Psoas muscle (tissue), 8 donors: Measurements from ENCODE around the gene APOBEC4. TPM values are rescaled to one million over a fixed set of nuclear protein-coding genes. Genes with fewer than 3 reads are reported as not detected.

Experiments
- ATAC-seq, 4 donors: fragments of 200-7000 bp; cut with Tn5 transposase; one replicate each; pipeline ENCODE4 v1.9.1; 2020; ENCODE audit warnings: moderate library complexity in 3 of 4, mild to moderate bottlenecking in 2 of 4
- DNase-seq, 2 donors: peaks; one replicate each; pipeline ENCODE4 v3.0.0-alpha.2; 2020
- H3K27ac ChIP-seq: fragments of 200-600 bp; one replicate; pipeline ENCODE4 v1.8.0; 2022
- H3K27me3 ChIP-seq, 3 donors: fragments of 200-600 bp in 1 of 3; one replicate each; pipeline versions ENCODE4 v1.6.1 to v1.8.0; 2013 to 2022; ENCODE audit warnings: low read length in 2 of 3, mild to moderate bottlenecking in 2 of 3, moderate library complexity in 1 of 3; ENCODE audit not compliant: insufficient read depth in 3 of 3
- H3K36me3 ChIP-seq, 2 donors: fragments of 200-600 bp in 1 of 2; one replicate each; pipeline versions ENCODE4 v1.6.1 to v1.8.0; 2013 to 2022; ENCODE audit warnings: low read depth in 1 of 2, mild to moderate bottlenecking in 1 of 2, moderate library complexity in 1 of 2; ENCODE audit not compliant: insufficient read depth in 1 of 2
- H3K4me1 ChIP-seq: fragments of 200-600 bp; one replicate; pipeline ENCODE4 v1.8.0; 2022
- H3K4me3 ChIP-seq: fragments of 200-600 bp; one replicate; pipeline ENCODE4 v1.8.0; 2022; ENCODE audit warnings: mild to moderate bottlenecking
- H3K9me3 ChIP-seq: fragments of 200-600 bp; one replicate; pipeline ENCODE4 v1.8.0; 2022
- CTCF ChIP-seq: fragments of 200-600 bp; IDR thresholded peaks from one replicate; pipeline ENCODE4 v1.8.0; 2022; ENCODE audit warnings: antibody characterized with exemption
- WGBS, 3 donors: extraction: QIAGEN DNeasy Blood & Tissue Kit; methylation state at CpG; one replicate each; pipeline versions ENCODE4 v1.1.6 to v1.1.7; 2013; 5-methylcytosine and 5-hydroxymethylcytosine counted together
- intact Hi-C, 2 donors: fragments of 100-400 bp; cut with DNase I; formaldehyde crosslinking; loops; one replicate each; pipeline versions ENCODE4 v1.11.0 to v1.14.2; 2022
- polyA plus RNA-seq, 3 donors: library from polyadenylated mRNA; stranded (reverse); fragments of 200-250 nt; gene quantifications; one replicate each; pipeline ENCODE4 v1.2.3, GENCODE V29; 2013
- total RNA-seq, 4 donors: library from RNA; stranded (reverse); fragmentation: NEBNext Ultra II Directional in 2 of 4; extraction: Animal tissue kit (Norgen Biotek cat#: 25700) in 2 of 4; gene quantifications; one replicate each; pipeline versions ENCODE4 v1.2.1 to v1.2.4, GENCODE V29; 2021 to 2023
- donor health status: healthy with polysubstance abuse.
- donor health status: DM: no; HTN: no; CAD: no; lungs with moderate emphysema.
- donor health status: Bipolar disorder and iron deficiency.
- donor health status: healthy.
- donor health status: DM: yes; HTN: yes; CAD: no.
- donor health status: DM: no; HTN: no; CAD: no.
- donor health status: DM: no; HTN: no; CAD: no.
- donor health status: DM: yes; HTN: yes; CAD: no.

The APOBEC4 gene
- total and polyA plus RNA-seq, 7 donors: not detected

- WGBS, 3 donors: 79 to 87% (median 82%) methylated on average over 3 of the region's 3 CpGs
- H3K27ac ChIP-seq: no peak overlapping the region
- no peaks in the 10 kb centered on the region for H3K9me3 ChIP-seq
- no peak for ATAC-seq
- H3K4me1 ChIP-seq: no peaks in the 10 kb centered on the region
- intact Hi-C loops: no loop called here
- H3K36me3 ChIP-seq: no peaks in the 10 kb centered on the region
- TF ChIP-seq CTCF: no peak
- no peak overlapping the region for H3K4me3 ChIP-seq
- no peak for DNase-seq
- H3K27me3 ChIP-seq: no peaks in the 10 kb centered on the region
Observed at GRCh38 chr1:183612407-183612806, 40.7 kb downstream of the APOBEC4 start.

DNA sequence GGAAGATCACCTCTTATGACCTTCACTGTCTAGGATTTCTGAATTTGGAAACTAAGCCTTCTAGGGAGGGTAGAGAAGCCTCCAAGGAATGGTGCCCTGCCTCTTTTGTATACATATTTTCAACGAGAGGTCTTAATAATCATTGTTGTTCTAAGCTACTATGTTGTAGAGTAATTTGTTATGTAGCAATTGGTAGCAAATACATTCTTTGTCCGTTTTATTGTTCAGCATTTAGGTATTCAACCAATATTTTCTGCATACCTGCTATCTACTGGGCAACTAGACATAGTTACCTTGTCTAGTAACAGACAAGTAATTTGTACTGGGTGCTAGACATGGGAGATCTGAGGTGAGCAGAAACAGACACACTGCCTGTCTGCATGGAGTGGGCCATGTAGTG, 42.1 kb downstream of the APOBEC4 start:
- Histone ChIP-seq H3K27me3 (no peaks in the 10 kb centered on the region), H3K36me3 (no peaks in the 10 kb centered on the region), H3K27ac (no peak overlapping the region), H3K9me3 (no peaks in the 10 kb centered on the region), H3K4me3 (no peak overlapping the region), H3K4me1 (no peaks in the 10 kb centered on the region)
- DNase-seq (no peak), ATAC-seq (no peak)
- WGBS, 3 donors: 36 to 42% (median 39%) methylated on average over 2 of the region's 2 CpGs
- intact Hi-C loops: no loop called here
- no peak for TF ChIP-seq CTCF

- intact Hi-C loops: no loop called here
Observed at GRCh38 chr1:183609759-183610452, 43.2 kb downstream of the APOBEC4 start.

GRCh38 chr1:183609313-183609712, 43.8 kb downstream of the APOBEC4 start:
- peak; percentile 15 for TF ChIP-seq CTCF
- 28 to 44% (median 32%) methylated on average over 5 of the region's 5 CpGs for WGBS, 3 donors
- H3K9me3 ChIP-seq: no peaks in the 10 kb centered on the region
- H3K27ac ChIP-seq: peak overlapping the region; percentile 12
- no peak overlapping the region for H3K4me3 ChIP-seq
- DNase-seq: peak; percentile 56 to 67
- ATAC-seq: peak in 3 of 4 donors; percentile 55 to 68 (median 67)
- H3K36me3 ChIP-seq: no peaks in the 10 kb centered on the region
- no peaks in the 10 kb centered on the region for H3K27me3 ChIP-seq
- H3K4me1 ChIP-seq: no peaks in the 10 kb centered on the region
- intact Hi-C loops: no loop called here

More at GRCh38 chr1:183609759-183610452, 43.2 kb downstream of the APOBEC4 start:
- Histone ChIP-seq H3K4me1 (no peaks in the 10 kb centered on the region), H3K4me3 (no peak overlapping the region), H3K36me3 (no peaks in the 10 kb centered on the region), H3K27me3 (no peaks in the 10 kb centered on the region), H3K9me3 (no peaks in the 10 kb centered on the region), H3K27ac (peak overlapping the region; percentile 12)
- TF ChIP-seq CTCF: no peak
- no peak for ATAC-seq
- DNase-seq: no peak
- 16 to 21% (median 19%) methylated on average over 3 of the region's 3 CpGs for WGBS, 3 donors
